Testis (tissue), 2 donors: Measurements from ENCODE around the gene THRSP.

ENCODE experiments used
- POLR2A ChIP-seq: fragments of 450-650 bp; IDR thresholded peaks from one replicate; pipeline ENCODE4 v1.6.1; 2017; ENCODE audit warnings: antibody characterized with exemption, mild to moderate bottlenecking, moderate library complexity
- TF ChIP-seq, protein P1 (sequence below), 3 experiments: fragments of 450-650 bp in 2 of 3; fragments of 200-600 bp in 1 of 3; sonication (generic) in 1 of 3; IDR thresholded peaks; one replicate each; pipeline ENCODE4 v1.5.1; 2016 to 2019; ENCODE audit warnings: antibody characterized with exemption in 3 of 3, mild to moderate bottlenecking in 2 of 3, moderate library complexity in 1 of 3

DNA sequence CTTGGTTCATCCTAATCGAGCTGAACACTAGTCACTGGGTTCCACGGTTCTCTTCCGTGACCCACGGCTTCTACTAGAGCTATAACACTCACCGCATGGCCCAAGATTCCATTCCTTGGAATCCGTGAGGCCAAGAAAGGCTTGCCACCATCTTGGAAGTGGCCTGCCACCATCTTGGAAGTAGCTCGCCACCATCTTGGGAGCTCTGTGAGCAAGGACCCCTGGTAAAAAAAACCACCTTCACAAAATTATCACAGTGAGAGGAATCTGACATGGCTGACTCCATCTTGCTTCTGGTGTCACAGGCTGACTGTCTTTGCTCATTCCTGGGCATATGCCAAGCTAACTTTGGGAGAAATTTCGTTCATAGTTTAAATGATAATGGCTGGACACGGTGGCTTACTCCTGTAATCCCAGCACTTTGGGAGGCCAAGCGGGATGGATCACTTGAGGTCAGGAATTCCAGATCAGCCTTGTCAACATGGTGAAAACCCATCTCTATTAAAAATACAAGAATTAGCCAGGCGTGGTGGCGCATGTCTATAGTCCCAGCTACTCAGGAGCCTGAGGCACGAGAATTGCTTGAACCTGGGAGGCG, 21.7 kb upstream of the THRSP start:
- TF ChIP-seq, protein P1, sequence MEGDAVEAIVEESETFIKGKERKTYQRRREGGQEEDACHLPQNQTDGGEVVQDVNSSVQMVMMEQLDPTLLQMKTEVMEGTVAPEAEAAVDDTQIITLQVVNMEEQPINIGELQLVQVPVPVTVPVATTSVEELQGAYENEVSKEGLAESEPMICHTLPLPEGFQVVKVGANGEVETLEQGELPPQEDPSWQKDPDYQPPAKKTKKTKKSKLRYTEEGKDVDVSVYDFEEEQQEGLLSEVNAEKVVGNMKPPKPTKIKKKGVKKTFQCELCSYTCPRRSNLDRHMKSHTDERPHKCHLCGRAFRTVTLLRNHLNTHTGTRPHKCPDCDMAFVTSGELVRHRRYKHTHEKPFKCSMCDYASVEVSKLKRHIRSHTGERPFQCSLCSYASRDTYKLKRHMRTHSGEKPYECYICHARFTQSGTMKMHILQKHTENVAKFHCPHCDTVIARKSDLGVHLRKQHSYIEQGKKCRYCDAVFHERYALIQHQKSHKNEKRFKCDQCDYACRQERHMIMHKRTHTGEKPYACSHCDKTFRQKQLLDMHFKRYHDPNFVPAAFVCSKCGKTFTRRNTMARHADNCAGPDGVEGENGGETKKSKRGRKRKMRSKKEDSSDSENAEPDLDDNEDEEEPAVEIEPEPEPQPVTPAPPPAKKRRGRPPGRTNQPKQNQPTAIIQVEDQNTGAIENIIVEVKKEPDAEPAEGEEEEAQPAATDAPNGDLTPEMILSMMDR (IDR thresholded peaks at IDR 0.05) = no peak
- no peak for TF ChIP-seq POLR2A
